Measurements from ENCODE around the gene KCNJ15.
"Not testable (repeated sequence)": the region's sequence is repeated elsewhere in the genome, so short reads cannot be mapped to it uniquely, and the experiment has no call there.

KCNJ15 gene

GRCh38 chr21:38244407-38244787 lies 12.4 kb upstream of the KCNJ15 start:
- no peak for DNase-seq

GRCh38 chr21:38244885-38245869 lies 11.6 kb upstream of the KCNJ15 start:
- no peak for DNase-seq

- no peak for DNase-seq
Observed at GRCh38 chr21:38246511-38246910, 10.3 kb upstream of the KCNJ15 start.

- not testable (repeated sequence) for DNase-seq
Observed at GRCh38 chr21:38247054-38247453, 9.7 kb upstream of the KCNJ15 start.

- no peak for DNase-seq
Observed at GRCh38 chr21:38247738-38248510, 8.9 kb upstream of the KCNJ15 start.

- DNase-seq, result no peak
Observed at GRCh38 chr21:38249256-38249655, 7.5 kb upstream of the KCNJ15 start.

GRCh38 chr21:38249696-38250278 lies 7.0 kb upstream of the KCNJ15 start:
- DNase-seq, result no peak

- no peak for DNase-seq
Observed at GRCh38 chr21:38250991-38251418, 5.8 kb upstream of the KCNJ15 start.

- DNase-seq, result no peak
Observed at GRCh38 chr21:38254970-38255369, 1.8 kb upstream of the KCNJ15 start.

- DNase-seq, result no peak
Observed at GRCh38 chr21:38255571-38256117, 1.1 kb upstream of the KCNJ15 start.

GRCh38 chr21:38257667-38258066 lies 876 bp downstream of the KCNJ15 start:
- DNase-seq, result no peak

- no peak for DNase-seq
Observed at GRCh38 chr21:38258521-38259485, 2.0 kb downstream of the KCNJ15 start.

GRCh38 chr21:38259665-38260064 lies 2.9 kb downstream of the KCNJ15 start:
- no peak for DNase-seq

- no peak for DNase-seq
Observed at GRCh38 chr21:38260426-38260825, 3.6 kb downstream of the KCNJ15 start.

GRCh38 chr21:38261851-38262250 lies 5.1 kb downstream of the KCNJ15 start:
- no peak for DNase-seq

- no peak for DNase-seq
Observed at GRCh38 chr21:38263493-38263892, 6.7 kb downstream of the KCNJ15 start.

GRCh38 chr21:38264571-38264970 lies 7.8 kb downstream of the KCNJ15 start:
- DNase-seq, result no peak

- no peak for DNase-seq
Observed at GRCh38 chr21:38265166-38265565, 8.4 kb downstream of the KCNJ15 start.

GRCh38 chr21:38266732-38267131 lies 9.9 kb downstream of the KCNJ15 start:
- no peak for DNase-seq

GRCh38 chr21:38267136-38267755 lies 10.5 kb downstream of the KCNJ15 start:
- DNase-seq, result no peak

Data from amygdala (tissue), 56 donors.